Measurements from ENCODE around the gene PET117.
"Not testable (repeated sequence)": the region's sequence is repeated elsewhere in the genome, so short reads cannot be mapped to it uniquely, and the experiment has no call there.

Gene PET117

GRCh38 chr20:18094191-18094590 is 43.5 kb upstream of the PET117 start:
- TF ChIP-seq CTCF (IDR thresholded peaks at IDR 0.05; ENCODE audit: insufficient read depth, low read depth, low read length, missing control alignments): no peak
- no peak overlapping the region for H3K4me3 ChIP-seq (ENCODE audit: low read length)
- no peak for DNase-seq (ENCODE audit: low read depth)

- not testable (repeated sequence) for H3K4me3 ChIP-seq (ENCODE audit: low read length); DNase-seq (ENCODE audit: low read depth)
These were observed 37.1 kb upstream of the PET117 start for GRCh38 chr20:18100569-18100968.

GRCh38 chr20:18101125-18101810 is 36.4 kb upstream of the PET117 start:
- no peak for DNase-seq (ENCODE audit: low read depth)
- no peak for TF ChIP-seq CTCF (IDR thresholded peaks at IDR 0.05; ENCODE audit: insufficient read depth, low read depth, low read length, missing control alignments)
- no peak overlapping the region for H3K4me3 ChIP-seq (ENCODE audit: low read length)

GRCh38 chr20:18103497-18103896 is 34.2 kb upstream of the PET117 start:
- DNase-seq (ENCODE audit: low read depth): no peak
- TF ChIP-seq CTCF (IDR thresholded peaks at IDR 0.05; ENCODE audit: insufficient read depth, low read depth, low read length, missing control alignments): no peak
- no peak overlapping the region for H3K4me3 ChIP-seq (ENCODE audit: low read length)

- H3K4me3 ChIP-seq (ENCODE audit: low read length): no peak overlapping the region
- no peak for TF ChIP-seq CTCF (IDR thresholded peaks at IDR 0.05; ENCODE audit: insufficient read depth, low read depth, low read length, missing control alignments)
- no peak for DNase-seq (ENCODE audit: low read depth)
These were observed 29.3 kb upstream of the PET117 start for GRCh38 chr20:18108326-18108725.

- not testable (repeated sequence) for DNase-seq (ENCODE audit: low read depth); H3K4me3 ChIP-seq (ENCODE audit: low read length)
These were observed 9.1 kb upstream of the PET117 start for GRCh38 chr20:18128574-18128973.

GRCh38 chr20:18132663-18133062 is 5.0 kb upstream of the PET117 start:
- H3K4me3 ChIP-seq (ENCODE audit: low read length): no peak overlapping the region
- DNase-seq (ENCODE audit: low read depth): no peak
- TF ChIP-seq CTCF (IDR thresholded peaks at IDR 0.05; ENCODE audit: insufficient read depth, low read depth, low read length, missing control alignments): no peak

- TF ChIP-seq CTCF (IDR thresholded peaks at IDR 0.05; ENCODE audit: insufficient read depth, low read depth, low read length, missing control alignments): no peak
- peak; percentile 54 for DNase-seq (ENCODE audit: low read depth)
- no peak overlapping the region for H3K4me3 ChIP-seq (ENCODE audit: low read length)
These were observed 3.7 kb upstream of the PET117 start for GRCh38 chr20:18133962-18134361.

Measured in epithelial cell of esophagus (primary cell).